ENCODE measurements around the gene SHLD2. TPM values are rescaled to one million over a fixed set of nuclear protein-coding genes. Genes with fewer than 3 reads are reported as not detected.
"Not testable (repeated sequence)": the region's sequence is repeated elsewhere in the genome, so short reads cannot be mapped to it uniquely, and the experiment has no call there.

The SHLD2 gene
- total RNA-seq, 1 donor from 2014 or later: 28.7 TPM

GRCh38 chr10:87093632-87094372, 1.2 kb upstream of the SHLD2 start:
- FAIRE-seq (no peak), DNase-seq (ENCODE audit: low read depth) (peak; percentile 21)
- no peak for TF ChIP-seq CTCF (IDR thresholded peaks at IDR 0.05; ENCODE audit: insufficient read depth, low read length, severe bottlenecking)
- no peaks in the 10 kb centered on the region for H3K27me3 ChIP-seq (ENCODE audit: control insufficient read depth, insufficient read depth, low read length)
- peak overlapping the region; percentile 82 for H3K4me3 ChIP-seq (ENCODE audit: low read depth, low read length)
- peaks cover 2% of the 10 kb centered on the region for H3K36me3 ChIP-seq (ENCODE audit: control insufficient read depth, insufficient read depth, low read length)

- H3K36me3 ChIP-seq (ENCODE audit: control insufficient read depth, insufficient read depth, low read length): no peaks in the 10 kb centered on the region
- FAIRE-seq (no peak), DNase-seq (ENCODE audit: low read depth) (peak; percentile 67)
- TF ChIP-seq CTCF (IDR thresholded peaks at IDR 0.05; ENCODE audit: insufficient read depth, low read length, severe bottlenecking): no peak
- H3K27me3 ChIP-seq (ENCODE audit: control insufficient read depth, insufficient read depth, low read length): no peaks in the 10 kb centered on the region
- H3K4me3 ChIP-seq (ENCODE audit: low read depth, low read length): peak overlapping the region; percentile 82
These were observed 385 bp downstream of the SHLD2 start for GRCh38 chr10:87095236-87095945.

GRCh38 chr10:87101996-87102395, 7.0 kb downstream of the SHLD2 start:
- Histone ChIP-seq H3K27me3 (ENCODE audit: control insufficient read depth, insufficient read depth, low read length) (no peaks in the 10 kb centered on the region), H3K36me3 (ENCODE audit: control insufficient read depth, insufficient read depth, low read length) (no peaks in the 10 kb centered on the region), H3K4me3 (ENCODE audit: low read depth, low read length) (no peak overlapping the region)
- DNase-seq (ENCODE audit: low read depth): no peak
- FAIRE-seq: no peak
- no peak for TF ChIP-seq CTCF (IDR thresholded peaks at IDR 0.05; ENCODE audit: insufficient read depth, low read length, severe bottlenecking)

- H3K4me3 ChIP-seq (ENCODE audit: low read depth, low read length); DNase-seq (ENCODE audit: low read depth); FAIRE-seq; H3K36me3 ChIP-seq (ENCODE audit: control insufficient read depth, insufficient read depth, low read length); H3K27me3 ChIP-seq (ENCODE audit: control insufficient read depth, insufficient read depth, low read length): not testable (repeated sequence)
These were observed 9.7 kb downstream of the SHLD2 start for GRCh38 chr10:87104727-87105126.

- no peak for TF ChIP-seq CTCF (IDR thresholded peaks at IDR 0.05; ENCODE audit: insufficient read depth, low read length, severe bottlenecking)
- H3K36me3 ChIP-seq (ENCODE audit: control insufficient read depth, insufficient read depth, low read length): no peaks in the 10 kb centered on the region
- FAIRE-seq: no peak
These were observed 10.6 kb downstream of the SHLD2 start for GRCh38 chr10:87105446-87106124.

GRCh38 chr10:87118122-87118521, 23.1 kb downstream of the SHLD2 start:
- FAIRE-seq; H3K4me3 ChIP-seq (ENCODE audit: low read depth, low read length); DNase-seq (ENCODE audit: low read depth); H3K27me3 ChIP-seq (ENCODE audit: control insufficient read depth, insufficient read depth, low read length); H3K36me3 ChIP-seq (ENCODE audit: control insufficient read depth, insufficient read depth, low read length): not testable (repeated sequence)

More at GRCh38 chr10:87105446-87106124, 10.6 kb downstream of the SHLD2 start:
- DNase-seq (ENCODE audit: low read depth): no peak
- Histone ChIP-seq H3K27me3 (ENCODE audit: control insufficient read depth, insufficient read depth, low read length) (no peaks in the 10 kb centered on the region), H3K4me3 (ENCODE audit: low read depth, low read length) (no peak overlapping the region)

- not testable (repeated sequence) for FAIRE-seq; H3K4me3 ChIP-seq (ENCODE audit: low read depth, low read length); H3K27me3 ChIP-seq (ENCODE audit: control insufficient read depth, insufficient read depth, low read length); H3K36me3 ChIP-seq (ENCODE audit: control insufficient read depth, insufficient read depth, low read length); DNase-seq (ENCODE audit: low read depth)
These were observed 24.0 kb downstream of the SHLD2 start for GRCh38 chr10:87119029-87119428.

- not testable (repeated sequence) for H3K27me3 ChIP-seq (ENCODE audit: control insufficient read depth, insufficient read depth, low read length); DNase-seq (ENCODE audit: low read depth); H3K4me3 ChIP-seq (ENCODE audit: low read depth, low read length); FAIRE-seq; H3K36me3 ChIP-seq (ENCODE audit: control insufficient read depth, insufficient read depth, low read length)
These were observed 28.3 kb downstream of the SHLD2 start for GRCh38 chr10:87123351-87123750.

- DNase-seq (ENCODE audit: low read depth); H3K4me3 ChIP-seq (ENCODE audit: low read depth, low read length); H3K36me3 ChIP-seq (ENCODE audit: control insufficient read depth, insufficient read depth, low read length); FAIRE-seq; H3K27me3 ChIP-seq (ENCODE audit: control insufficient read depth, insufficient read depth, low read length): not testable (repeated sequence)
These were observed 32.0 kb downstream of the SHLD2 start for GRCh38 chr10:87127048-87127447.
